PC-3 (cell line): ENCODE results near the gene RARS1.

Experiments
- EZH2phosphoT487 ChIP-seq: fragments of 300-600 bp; sonication (generic); IDR thresholded peaks from 2 replicates; pipeline ENCODE4 v1.6.1; 2018; ENCODE audit warnings: mild to moderate bottlenecking, antibody characterized with exemption, low read length, borderline replicate concordance
- TF ChIP-seq, protein P1 (sequence below): fragments of 300-600 bp; sonication (generic); conservative IDR thresholded peaks from 2 replicates; pipeline ENCODE4 v1.5.1; 2017; ENCODE audit warnings: antibody characterized with exemption, low read depth, mild to moderate bottlenecking, low read length

DNA sequence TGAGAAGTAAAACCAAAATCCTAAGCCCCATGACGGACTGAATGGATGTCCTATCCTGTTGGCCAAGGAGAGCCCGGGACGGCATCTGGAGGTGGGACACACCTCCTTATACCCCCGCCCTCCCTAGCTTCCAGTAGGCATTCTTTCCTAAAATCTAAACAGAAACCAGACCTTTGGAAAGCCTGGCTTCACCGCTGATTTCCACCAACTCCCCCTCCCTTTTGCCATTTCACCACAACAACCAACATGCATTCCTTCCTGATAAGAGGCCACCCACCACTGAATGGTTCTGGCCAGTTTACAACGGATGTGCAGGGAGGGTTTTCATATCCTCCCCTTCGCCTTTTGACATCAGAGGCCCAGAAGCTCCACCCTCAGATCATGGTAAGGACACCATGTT, 9.2 kb upstream of the RARS1 start:
- TF ChIP-seq, protein P1, sequence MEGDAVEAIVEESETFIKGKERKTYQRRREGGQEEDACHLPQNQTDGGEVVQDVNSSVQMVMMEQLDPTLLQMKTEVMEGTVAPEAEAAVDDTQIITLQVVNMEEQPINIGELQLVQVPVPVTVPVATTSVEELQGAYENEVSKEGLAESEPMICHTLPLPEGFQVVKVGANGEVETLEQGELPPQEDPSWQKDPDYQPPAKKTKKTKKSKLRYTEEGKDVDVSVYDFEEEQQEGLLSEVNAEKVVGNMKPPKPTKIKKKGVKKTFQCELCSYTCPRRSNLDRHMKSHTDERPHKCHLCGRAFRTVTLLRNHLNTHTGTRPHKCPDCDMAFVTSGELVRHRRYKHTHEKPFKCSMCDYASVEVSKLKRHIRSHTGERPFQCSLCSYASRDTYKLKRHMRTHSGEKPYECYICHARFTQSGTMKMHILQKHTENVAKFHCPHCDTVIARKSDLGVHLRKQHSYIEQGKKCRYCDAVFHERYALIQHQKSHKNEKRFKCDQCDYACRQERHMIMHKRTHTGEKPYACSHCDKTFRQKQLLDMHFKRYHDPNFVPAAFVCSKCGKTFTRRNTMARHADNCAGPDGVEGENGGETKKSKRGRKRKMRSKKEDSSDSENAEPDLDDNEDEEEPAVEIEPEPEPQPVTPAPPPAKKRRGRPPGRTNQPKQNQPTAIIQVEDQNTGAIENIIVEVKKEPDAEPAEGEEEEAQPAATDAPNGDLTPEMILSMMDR, result no peak
- TF ChIP-seq EZH2phosphoT487, result no peak
